Measurements from ENCODE around the gene ITPR1.

GRCh38 chr3:4548780-4549179 lies 55.6 kb downstream of the ITPR1 start:
- TF ChIP-seq KLF10 (tag by site-specific recombination; IDR thresholded peaks at IDR 0.05) (no peak), ZNF112 (tag by site-specific recombination; IDR thresholded peaks at IDR 0.05) (no peak), REST (tag by site-specific recombination; IDR thresholded peaks at IDR 0.05) (no peak), CTCF (tag by site-specific recombination; IDR thresholded peaks at IDR 0.05) (no peak), ZNF747 (tag by site-specific recombination; IDR thresholded peaks at IDR 0.05) (no peak), ZNF624 (tag by site-specific recombination; IDR thresholded peaks at IDR 0.05) (no peak), PATZ1 (tag by site-specific recombination; IDR thresholded peaks at IDR 0.05) (no peak), HOXA7 (CRISPR knock-in tag; IDR thresholded peaks at IDR 0.05; ENCODE audit: borderline replicate concordance) (no peak), TRIM28 (IDR thresholded peaks at IDR 0.05; ENCODE audit: borderline replicate concordance, low read length) (no peak)

Measured in HEK293 (cell line).